Breast epithelium (tissue), 3 donors: Measurements from ENCODE around the gene ERG28.

ENCODE experiments used
- POLR2A ChIP-seq: fragments of 450-650 bp; IDR thresholded peaks from one replicate; pipeline ENCODE4 v1.6.1; 2016; ENCODE audit warnings: antibody characterized with exemption, mild to moderate bottlenecking, moderate library complexity
- POLR2AphosphoS5 ChIP-seq, 3 donors: sonication (generic); formaldehyde crosslinking; IDR thresholded peaks; one replicate each; pipeline ENCODE4 v1.6.1; 2017; ENCODE audit warnings: antibody characterized with exemption in 3 of 3
- TF ChIP-seq, protein P1 (sequence below), 3 donors: fragments of 450-650 bp; IDR thresholded peaks; one replicate each; pipeline ENCODE4 v1.5.1; 2016 to 2017; ENCODE audit warnings: antibody characterized with exemption in 3 of 3, mild to moderate bottlenecking in 3 of 3, moderate library complexity in 3 of 3

DNA sequence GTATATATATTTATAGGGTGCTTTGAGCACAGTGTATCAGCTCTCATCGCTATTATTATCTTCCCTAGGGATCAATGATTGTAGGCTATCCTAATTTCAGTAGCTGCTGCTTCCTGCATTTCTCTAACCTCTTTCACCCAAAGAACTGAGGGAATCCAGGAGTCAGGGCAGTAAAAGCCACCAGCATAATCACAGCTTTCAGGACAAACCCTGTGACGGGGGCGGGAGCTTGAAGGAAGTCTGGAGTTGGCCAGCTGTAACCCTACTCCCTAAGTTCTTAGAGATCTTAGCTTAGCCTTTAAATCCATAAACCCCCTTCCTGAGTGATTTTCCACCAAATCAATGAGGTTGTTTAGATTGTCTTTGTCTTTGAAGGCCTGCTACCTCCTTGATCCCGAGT, 48.5 kb downstream of the ERG28 start:
- TF ChIP-seq, protein P1, sequence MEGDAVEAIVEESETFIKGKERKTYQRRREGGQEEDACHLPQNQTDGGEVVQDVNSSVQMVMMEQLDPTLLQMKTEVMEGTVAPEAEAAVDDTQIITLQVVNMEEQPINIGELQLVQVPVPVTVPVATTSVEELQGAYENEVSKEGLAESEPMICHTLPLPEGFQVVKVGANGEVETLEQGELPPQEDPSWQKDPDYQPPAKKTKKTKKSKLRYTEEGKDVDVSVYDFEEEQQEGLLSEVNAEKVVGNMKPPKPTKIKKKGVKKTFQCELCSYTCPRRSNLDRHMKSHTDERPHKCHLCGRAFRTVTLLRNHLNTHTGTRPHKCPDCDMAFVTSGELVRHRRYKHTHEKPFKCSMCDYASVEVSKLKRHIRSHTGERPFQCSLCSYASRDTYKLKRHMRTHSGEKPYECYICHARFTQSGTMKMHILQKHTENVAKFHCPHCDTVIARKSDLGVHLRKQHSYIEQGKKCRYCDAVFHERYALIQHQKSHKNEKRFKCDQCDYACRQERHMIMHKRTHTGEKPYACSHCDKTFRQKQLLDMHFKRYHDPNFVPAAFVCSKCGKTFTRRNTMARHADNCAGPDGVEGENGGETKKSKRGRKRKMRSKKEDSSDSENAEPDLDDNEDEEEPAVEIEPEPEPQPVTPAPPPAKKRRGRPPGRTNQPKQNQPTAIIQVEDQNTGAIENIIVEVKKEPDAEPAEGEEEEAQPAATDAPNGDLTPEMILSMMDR (IDR thresholded peaks at IDR 0.05): no peak
- no peak for TF ChIP-seq POLR2A
- TF ChIP-seq POLR2AphosphoS5 (IDR thresholded peaks at IDR 0.05): no peak
